Breast epithelium (tissue), 4 donors: ENCODE results near the gene RNF121. TPM values are rescaled to one million over a fixed set of nuclear protein-coding genes. Genes with fewer than 3 reads are reported as not detected.

Source experiments
- DNase-seq, 2 donors: peaks; one replicate each; pipeline ENCODE4 v3.0.0-alpha.2; 2019; ENCODE audit warnings: low spot score in 2 of 2
- H3K27ac ChIP-seq, 2 donors: fragments of 200-600 bp; sonication (generic) in 1 of 2; one replicate each; pipeline ENCODE4 v1.5.1; 2016 to 2019; ENCODE audit warnings: mild to moderate bottlenecking in 1 of 2
- H3K27me3 ChIP-seq, 2 donors: fragments of 200-600 bp; sonication (generic) in 1 of 2; one replicate each; pipeline versions ENCODE4 v1.5.1 to v1.6.0; 2017 to 2019; ENCODE audit warnings: control low read depth in 1 of 2, mild to moderate bottlenecking in 1 of 2
- H3K36me3 ChIP-seq: fragments of 200-600 bp; one replicate; pipeline ENCODE4 v1.5.1; 2019
- H3K4me1 ChIP-seq, 2 donors: fragments of 200-600 bp; sonication (generic); one replicate each; pipeline ENCODE4 v1.5.1; 2016 to 2019; ENCODE audit warnings: control low read depth in 1 of 2
- H3K4me3 ChIP-seq, 3 donors: fragments of 200-600 bp; sonication (generic); 1 replicate in 2 of 3; 2 replicates in 1 of 3; pipeline ENCODE4 v1.5.1; 2016 to 2019; ENCODE audit warnings: mild to moderate bottlenecking in 3 of 3, moderate library complexity in 2 of 3
- H3K9me3 ChIP-seq, 2 donors: fragments of 200-600 bp; sonication (generic) in 1 of 2; one replicate each; pipeline ENCODE4 v1.5.1; 2016 to 2019; ENCODE audit warnings: control low read depth in 1 of 2
- CTCF ChIP-seq, 3 donors: fragments of 450-650 bp; IDR thresholded peaks; one replicate each; pipeline ENCODE4 v1.5.1; 2016 to 2017; ENCODE audit warnings: antibody characterized with exemption in 3 of 3, mild to moderate bottlenecking in 3 of 3, moderate library complexity in 3 of 3
- POLR2A ChIP-seq: fragments of 450-650 bp; IDR thresholded peaks from one replicate; pipeline ENCODE4 v1.6.1; 2016; ENCODE audit warnings: antibody characterized with exemption, mild to moderate bottlenecking, moderate library complexity
- POLR2AphosphoS5 ChIP-seq, 3 donors: sonication (generic); formaldehyde crosslinking; IDR thresholded peaks; one replicate each; pipeline ENCODE4 v1.6.1; 2017; ENCODE audit warnings: antibody characterized with exemption in 3 of 3
- intact Hi-C: fragments of 100-400 bp; cut with DNase I; formaldehyde crosslinking; loops from one replicate; pipeline ENCODE4 v1.15.1; 2023; ENCODE audit warnings: low total_unique reads
- total RNA-seq, 3 donors: library from RNA; depleted of rRNA; stranded (reverse); fragments of >200 nt; gene quantifications; one replicate each; pipeline ENCODE4 v1.1.0, GENCODE V29; 2016

The RNF121 gene
- total RNA-seq, 3 donors from 2014 or later = 21.8 to 39.0 (median 37.3) TPM

GRCh38 chr11:72018171-72018570 is 89.3 kb downstream of the RNF121 start:
- peaks cover 41% of the 10 kb centered on the region for H3K36me3 ChIP-seq

GRCh38 chr11:72023335-72023734 is 94.5 kb downstream of the RNF121 start:
- TF ChIP-seq CTCF (IDR thresholded peaks at IDR 0.05) (no peak), POLR2AphosphoS5 (IDR thresholded peaks at IDR 0.05) (no peak), POLR2A (no peak)
- no peaks in the 10 kb centered on the region for H3K27me3 ChIP-seq
- H3K4me3 ChIP-seq = no peak overlapping the region
- H3K27ac ChIP-seq = no peak overlapping the region
- H3K9me3 ChIP-seq = no peaks in the 10 kb centered on the region
- intact Hi-C loops = loop anchor here (10.0 kb wide), 1 partner anchor 221 kb away; the partner anchor contains the start of gene PHOX2A
- peaks cover 17% of the 10 kb centered on the region for H3K36me3 ChIP-seq
- H3K4me1 ChIP-seq = peaks cover 0 to 2% of the 10 kb centered on the region in 2 donors
- no peak for DNase-seq

More at GRCh38 chr11:72018171-72018570, 89.3 kb downstream of the RNF121 start:
- peak in 1 of 2 donors; percentile 9 for DNase-seq
- TF ChIP-seq POLR2A (no peak), POLR2AphosphoS5 (IDR thresholded peaks at IDR 0.05) (no peak), CTCF (IDR thresholded peaks at IDR 0.05) (no peak)
- no peaks in the 10 kb centered on the region for H3K9me3 ChIP-seq
- no peak overlapping the region for H3K4me3 ChIP-seq
- H3K27me3 ChIP-seq = no peaks in the 10 kb centered on the region
- intact Hi-C loops = loop anchor here (10.0 kb wide), 1 partner anchor 77 kb away; no protein-coding TSS in a partner anchor
- no peak overlapping the region for H3K27ac ChIP-seq
- H3K4me1 ChIP-seq = peaks cover 9 to 12% of the 10 kb centered on the region in 2 donors

GRCh38 chr11:72024069-72024754 is 95.4 kb downstream of the RNF121 start:
- H3K36me3 ChIP-seq = peaks cover 22% of the 10 kb centered on the region
- intact Hi-C loops = loop anchor here (10.0 kb wide), 1 partner anchor 221 kb away; the partner anchor contains the start of gene PHOX2A
- DNase-seq = no peak
- H3K27me3 ChIP-seq = no peaks in the 10 kb centered on the region
- H3K4me3 ChIP-seq = no peak overlapping the region
- TF ChIP-seq CTCF (IDR thresholded peaks at IDR 0.05) (no peak), POLR2AphosphoS5 (IDR thresholded peaks at IDR 0.05) (no peak), POLR2A (no peak)
- H3K27ac ChIP-seq = peak overlapping the region; percentile 67 to 71
- no peaks in the 10 kb centered on the region for H3K9me3 ChIP-seq
- H3K4me1 ChIP-seq = peaks cover 0 to 2% of the 10 kb centered on the region in 2 donors

- Histone ChIP-seq H3K27ac (peak overlapping the region; percentile 60 to 67), H3K4me1 (peaks cover 4 to 8% of the 10 kb centered on the region in 2 donors), H3K27me3 (no peaks in the 10 kb centered on the region), H3K4me3 (no peak overlapping the region), H3K36me3 (peaks cover 22% of the 10 kb centered on the region), H3K9me3 (no peaks in the 10 kb centered on the region)
- intact Hi-C loops = loop anchor here (10.0 kb wide), 1 partner anchor 219 kb away; the partner anchor contains the start of gene PHOX2A
- DNase-seq = no peak
- TF ChIP-seq POLR2A (no peak), CTCF (IDR thresholded peaks at IDR 0.05) (no peak), POLR2AphosphoS5 (IDR thresholded peaks at IDR 0.05) (no peak)
These were observed 97.2 kb downstream of the RNF121 start for GRCh38 chr11:72026090-72026489.

- intact Hi-C loops = no loop called here
- Histone ChIP-seq H3K27me3 (no peaks in the 10 kb centered on the region), H3K4me3 (no peak overlapping the region)
These were observed 101.7 kb downstream of the RNF121 start for GRCh38 chr11:72030472-72031045.

More at GRCh38 chr11:72030472-72031045, 101.7 kb downstream of the RNF121 start:
- H3K27ac ChIP-seq = no peak overlapping the region
- H3K9me3 ChIP-seq = no peaks in the 10 kb centered on the region
- DNase-seq = no peak
- peaks cover 5 to 8% of the 10 kb centered on the region in 2 donors for H3K4me1 ChIP-seq
- peaks cover 10% of the 10 kb centered on the region for H3K36me3 ChIP-seq
- TF ChIP-seq POLR2AphosphoS5 (IDR thresholded peaks at IDR 0.05) (no peak), POLR2A (no peak), CTCF (IDR thresholded peaks at IDR 0.05) (no peak)
